Smooth muscle cell (in vitro differentiated cells): ENCODE data around the gene CABP2. TPM values are rescaled to one million over a fixed set of nuclear protein-coding genes. Genes with fewer than 3 reads are reported as not detected.

Source experiments
- DNase-seq: peaks from one replicate; lab custom pipeline; 2025; ENCODE audit not compliant: unreplicated experiment; lab: John Stamatoyannopoulos, UW
- H2AFZ ChIP-seq: fragments of 200-600 bp; sonication (generic); 2 replicates; pipeline ENCODE4 v1.6.0; 2016; ENCODE audit warnings: antibody characterized with exemption, low read depth, mild to moderate bottlenecking
- H3F3A ChIP-seq: fragments of 200-600 bp; sonication (generic); 2 replicates; pipeline ENCODE4 v1.6.0; 2017; ENCODE audit warnings: antibody characterized with exemption, low read depth
- H3K27ac ChIP-seq: fragments of 200-600 bp; sonication (generic); 2 replicates; pipeline ENCODE4 v1.5.1; 2016; ENCODE audit warnings: low read depth, mild to moderate bottlenecking
- H3K27me3 ChIP-seq: fragments of 200-600 bp; sonication (generic); 2 replicates; pipeline ENCODE4 v1.6.1; 2016; ENCODE audit warnings: low read depth, mild to moderate bottlenecking
- H3K36me3 ChIP-seq: fragments of 200-600 bp; sonication (generic); 2 replicates; pipeline ENCODE4 v1.5.1; 2016; ENCODE audit warnings: low read depth
- H3K4me1 ChIP-seq: fragments of 200-600 bp; sonication (generic); 2 replicates; pipeline ENCODE4 v1.5.1; 2016; ENCODE audit warnings: low read depth
- H3K4me2 ChIP-seq: fragments of 200-600 bp; sonication (generic); 2 replicates; pipeline ENCODE4 v1.6.0; 2016; ENCODE audit warnings: mild to moderate bottlenecking
- H3K4me3 ChIP-seq: fragments of 200-600 bp; sonication (generic); 2 replicates; pipeline ENCODE4 v1.5.1; 2016; ENCODE audit warnings: mild to moderate bottlenecking
- H3K79me2 ChIP-seq: fragments of 200-600 bp; sonication (generic); 2 replicates; pipeline ENCODE4 v1.6.0; 2016; ENCODE audit warnings: low read depth, mild to moderate bottlenecking
- H3K9ac ChIP-seq: fragments of 200-600 bp; sonication (generic); 2 replicates; pipeline ENCODE4 v1.6.0; 2016; ENCODE audit warnings: low read depth
- H3K9me3 ChIP-seq: fragments of 200-600 bp; sonication (generic); replicated peaks from 2 replicates; pipeline ENCODE4 v1.5.1; 2016; ENCODE audit warnings: low read depth
- H4K20me1 ChIP-seq: fragments of 200-600 bp; sonication (generic); 2 replicates; pipeline ENCODE4 v1.6.0; 2016; ENCODE audit warnings: low read depth
- WGBS: methylation state at CpG from one replicate; pipeline ENCODE4 v1.1.7; 2016; ENCODE audit warnings: low lambda C conversion rate; 5-methylcytosine and 5-hydroxymethylcytosine counted together
- polyA plus RNA-seq: library from polyadenylated mRNA; unstranded; fragments of >200 nt; fragmentation: Nextera tagmentation; extraction: Ambion mirVana; gene quantifications from 2 replicates; pipeline ENCODE4 v1.2.1, GENCODE V29; 2016
- total RNA-seq: library from RNA; depleted of rRNA; stranded (reverse); fragments of >200 nt; gene quantifications from 2 replicates; pipeline ENCODE4 v1.2.3, GENCODE V29; 2014
- TF ChIP-seq, protein P1 (sequence below): fragments of 200-600 bp; sonication (generic); IDR thresholded peaks from 2 replicates; pipeline ENCODE4 v1.5.1; 2017; ENCODE audit warnings: borderline replicate concordance, mild to moderate bottlenecking, antibody characterized with exemption; ENCODE audit not compliant: insufficient read depth, poor library complexity, severe bottlenecking

Gene CABP2
- total and polyA plus RNA-seq, 2 experiments from 2014 or later = not detected

DNA sequence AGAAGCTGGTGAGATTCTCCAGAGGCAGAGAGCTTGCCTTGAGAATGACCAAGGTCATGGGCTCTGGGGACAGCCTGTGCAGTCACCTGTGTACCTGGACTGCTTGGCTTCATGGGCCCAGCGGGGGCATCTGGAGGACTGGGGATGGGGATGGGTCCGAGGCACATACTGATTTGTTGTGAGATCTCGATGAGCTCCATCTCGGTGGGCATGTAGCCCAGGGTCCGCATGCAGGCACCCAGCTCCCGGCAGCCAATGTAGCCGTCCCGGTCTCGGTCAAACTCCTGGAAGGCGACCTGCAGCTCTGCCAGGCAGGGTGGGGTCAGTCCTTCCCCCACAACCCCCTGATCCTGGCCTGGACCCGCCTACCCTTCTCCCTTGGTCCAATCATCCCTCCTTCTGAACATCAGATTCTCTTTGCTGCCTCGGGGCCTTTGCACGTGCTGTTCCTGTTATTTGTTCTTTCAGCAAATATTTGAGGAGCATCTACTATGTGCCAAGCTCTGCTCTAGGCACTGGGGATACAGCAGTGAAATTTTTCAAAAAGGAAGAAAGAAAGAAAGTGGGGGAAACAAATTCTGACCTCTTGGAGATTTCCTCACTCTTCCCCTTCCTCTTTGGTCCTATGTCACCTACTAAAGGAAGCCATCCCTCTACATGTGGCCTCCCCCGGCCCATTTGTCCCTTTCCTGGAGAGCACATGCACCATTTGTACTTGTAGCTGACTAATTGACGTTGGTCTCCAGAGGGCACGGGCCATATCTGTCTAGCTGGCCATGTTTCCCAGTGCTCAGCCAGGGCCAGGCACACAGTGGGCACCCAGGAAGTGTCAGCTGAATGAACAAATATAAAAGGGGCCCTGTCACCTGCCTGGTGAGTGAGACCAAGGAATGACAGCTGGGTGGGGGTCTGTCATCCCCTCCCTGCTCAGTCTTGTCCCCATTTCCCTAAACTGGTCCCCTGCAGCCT, 2.1 kb downstream of the CABP2 start:
- Histone ChIP-seq H3K9me3 (no peaks in the 10 kb centered on the region), H3K27me3 (no peaks in the 10 kb centered on the region), H3K79me2 (no peaks in the 10 kb centered on the region), H2AFZ (no peak overlapping the region), H3K4me2 (no peak overlapping the region), H3K27ac (no peak overlapping the region), H3F3A (no peaks in the 10 kb centered on the region), H3K4me1 (no peaks in the 10 kb centered on the region), H4K20me1 (no peaks in the 10 kb centered on the region), H3K9ac (no peak overlapping the region), H3K4me3 (no peak overlapping the region), H3K36me3 (no peaks in the 10 kb centered on the region)
- no peak for DNase-seq
- WGBS = 89% methylated on average over 12 of the region's 16 CpGs
- TF ChIP-seq, protein P1, sequence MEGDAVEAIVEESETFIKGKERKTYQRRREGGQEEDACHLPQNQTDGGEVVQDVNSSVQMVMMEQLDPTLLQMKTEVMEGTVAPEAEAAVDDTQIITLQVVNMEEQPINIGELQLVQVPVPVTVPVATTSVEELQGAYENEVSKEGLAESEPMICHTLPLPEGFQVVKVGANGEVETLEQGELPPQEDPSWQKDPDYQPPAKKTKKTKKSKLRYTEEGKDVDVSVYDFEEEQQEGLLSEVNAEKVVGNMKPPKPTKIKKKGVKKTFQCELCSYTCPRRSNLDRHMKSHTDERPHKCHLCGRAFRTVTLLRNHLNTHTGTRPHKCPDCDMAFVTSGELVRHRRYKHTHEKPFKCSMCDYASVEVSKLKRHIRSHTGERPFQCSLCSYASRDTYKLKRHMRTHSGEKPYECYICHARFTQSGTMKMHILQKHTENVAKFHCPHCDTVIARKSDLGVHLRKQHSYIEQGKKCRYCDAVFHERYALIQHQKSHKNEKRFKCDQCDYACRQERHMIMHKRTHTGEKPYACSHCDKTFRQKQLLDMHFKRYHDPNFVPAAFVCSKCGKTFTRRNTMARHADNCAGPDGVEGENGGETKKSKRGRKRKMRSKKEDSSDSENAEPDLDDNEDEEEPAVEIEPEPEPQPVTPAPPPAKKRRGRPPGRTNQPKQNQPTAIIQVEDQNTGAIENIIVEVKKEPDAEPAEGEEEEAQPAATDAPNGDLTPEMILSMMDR = no peak

GRCh38 chr11:67519726-67520125, 3.5 kb downstream of the CABP2 start:
- no peaks in the 10 kb centered on the region for H4K20me1 ChIP-seq
- 94% methylated on average over 32 of the region's 32 CpGs for whole genome bisulfite sequencing
- H3K27ac ChIP-seq = no peak overlapping the region
- H3K9ac ChIP-seq = no peak overlapping the region
- H3K79me2 ChIP-seq = no peaks in the 10 kb centered on the region
- H3K4me3 ChIP-seq = no peak overlapping the region
- TF ChIP-seq, protein P1 = no peak
- no peak for DNase-seq
- H2AFZ ChIP-seq = no peak overlapping the region
- no peaks in the 10 kb centered on the region for H3K27me3 ChIP-seq
- H3K9me3 ChIP-seq = no peaks in the 10 kb centered on the region
- H3K4me1 ChIP-seq = no peaks in the 10 kb centered on the region
- no peaks in the 10 kb centered on the region for H3F3A ChIP-seq
- no peak overlapping the region for H3K4me2 ChIP-seq
- H3K36me3 ChIP-seq = no peaks in the 10 kb centered on the region

DNA sequence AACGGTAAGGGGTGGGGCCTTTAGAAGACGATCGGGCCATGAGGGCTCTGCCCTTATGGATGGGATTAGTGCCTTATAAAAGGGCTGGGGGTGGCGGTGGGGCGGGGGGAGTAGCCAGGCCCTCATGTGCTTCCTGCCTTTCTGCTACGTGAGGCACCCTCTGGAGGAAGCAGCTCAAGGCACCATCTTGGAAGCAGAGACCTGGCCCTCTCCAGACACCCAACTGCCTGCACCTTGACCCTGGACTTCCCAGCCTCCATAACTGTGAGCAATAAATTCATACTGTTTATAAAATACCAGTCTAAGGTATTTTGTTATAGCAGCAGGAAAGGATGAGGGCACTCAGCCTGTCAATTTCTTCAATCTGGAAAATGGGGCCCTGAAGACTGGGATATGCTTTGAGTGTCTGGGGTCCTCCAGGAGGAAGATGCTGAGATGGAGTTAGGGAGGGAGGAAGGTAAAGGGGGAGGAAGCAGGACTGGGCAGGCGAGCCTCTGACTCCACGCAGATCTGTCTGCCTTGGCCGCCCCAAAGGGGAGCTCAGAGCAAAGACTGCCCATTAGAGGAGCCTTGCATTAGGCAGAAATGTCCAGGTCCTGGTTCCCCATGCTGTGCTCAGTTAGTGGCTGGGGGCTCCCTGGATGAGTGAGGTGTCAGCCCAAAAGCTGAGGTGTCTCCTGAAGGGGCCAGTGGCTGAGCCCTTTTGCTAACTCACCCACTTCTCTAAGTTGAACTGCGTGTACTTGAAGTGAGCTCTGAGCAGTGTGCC, 5.3 kb downstream of the CABP2 start:
- H3K4me1 ChIP-seq = no peaks in the 10 kb centered on the region
- H3F3A ChIP-seq = no peaks in the 10 kb centered on the region
- no peak overlapping the region for H3K4me2 ChIP-seq
- H4K20me1 ChIP-seq = no peaks in the 10 kb centered on the region
- H3K9me3 ChIP-seq = no peaks in the 10 kb centered on the region
- no peaks in the 10 kb centered on the region for H3K27me3 ChIP-seq
- no peak overlapping the region for H2AFZ ChIP-seq
- no peaks in the 10 kb centered on the region for H3K36me3 ChIP-seq
- 80% methylated on average over 10 of the region's 10 CpGs for WGBS
- H3K79me2 ChIP-seq = no peaks in the 10 kb centered on the region
- TF ChIP-seq, protein P1 = no peak
- H3K27ac ChIP-seq = no peak overlapping the region
- no peak for DNase-seq
- no peak overlapping the region for H3K9ac ChIP-seq
- H3K4me3 ChIP-seq = no peak overlapping the region
